Left ventricle myocardium inferior (tissue), 1 donor: ENCODE results near the gene NINJ2. TPM values are rescaled to one million over a fixed set of nuclear protein-coding genes. Genes with fewer than 3 reads are reported as not detected.
A peak's percentile ranks its signal among the peaks of the same experiment; 100 is the strongest.

ENCODE experiments used
- DNase-seq: peaks from one replicate; pipeline ENCODE4 v3.0.0-alpha.2; 2020
- H3K27ac ChIP-seq: fragments of 200-600 bp; replicated peaks from 2 replicates; pipeline ENCODE4 v1.8.0; 2021
- H3K27me3 ChIP-seq: fragments of 200-600 bp; 2 replicates; pipeline ENCODE4 v1.8.0; 2021; ENCODE audit warnings: low read depth
- H3K36me3 ChIP-seq: fragments of 200-600 bp; 2 replicates; pipeline ENCODE4 v1.8.0; 2021
- H3K4me1 ChIP-seq: fragments of 200-600 bp; 2 replicates; pipeline ENCODE4 v1.8.0; 2021
- H3K4me3 ChIP-seq: fragments of 200-600 bp; 2 replicates; pipeline ENCODE4 v1.8.0; 2021; ENCODE audit warnings: mild to moderate bottlenecking, moderate library complexity
- H3K9me3 ChIP-seq: fragments of 200-600 bp; replicated peaks from 2 replicates; pipeline ENCODE4 v1.8.0; 2021
- intact Hi-C: fragments of 100-400 bp; cut with micrococcal nuclease; formaldehyde crosslinking; loops from one replicate; pipeline ENCODE4 v1.11.0; 2022
- total RNA-seq: library from RNA; stranded (reverse); fragmentation: NEBNext Ultra II Directional; extraction: Animal tissue kit (Norgen Biotek cat#: 25700); gene quantifications from one replicate; pipeline ENCODE4 v1.2.1, GENCODE V29; 2021
- TF ChIP-seq, protein P1 (sequence below): fragments of 200-600 bp; IDR thresholded peaks from 2 replicates; pipeline ENCODE4 v1.8.0; 2021; ENCODE audit warnings: antibody characterized with exemption, mild to moderate bottlenecking, borderline replicate concordance
- donor health status: DM: no; HTN: yes; CAD: no; lungs with severe emphysema.

The NINJ2 gene
- total RNA-seq, 1 donor from 2014 or later = 4.6 TPM

DNA sequence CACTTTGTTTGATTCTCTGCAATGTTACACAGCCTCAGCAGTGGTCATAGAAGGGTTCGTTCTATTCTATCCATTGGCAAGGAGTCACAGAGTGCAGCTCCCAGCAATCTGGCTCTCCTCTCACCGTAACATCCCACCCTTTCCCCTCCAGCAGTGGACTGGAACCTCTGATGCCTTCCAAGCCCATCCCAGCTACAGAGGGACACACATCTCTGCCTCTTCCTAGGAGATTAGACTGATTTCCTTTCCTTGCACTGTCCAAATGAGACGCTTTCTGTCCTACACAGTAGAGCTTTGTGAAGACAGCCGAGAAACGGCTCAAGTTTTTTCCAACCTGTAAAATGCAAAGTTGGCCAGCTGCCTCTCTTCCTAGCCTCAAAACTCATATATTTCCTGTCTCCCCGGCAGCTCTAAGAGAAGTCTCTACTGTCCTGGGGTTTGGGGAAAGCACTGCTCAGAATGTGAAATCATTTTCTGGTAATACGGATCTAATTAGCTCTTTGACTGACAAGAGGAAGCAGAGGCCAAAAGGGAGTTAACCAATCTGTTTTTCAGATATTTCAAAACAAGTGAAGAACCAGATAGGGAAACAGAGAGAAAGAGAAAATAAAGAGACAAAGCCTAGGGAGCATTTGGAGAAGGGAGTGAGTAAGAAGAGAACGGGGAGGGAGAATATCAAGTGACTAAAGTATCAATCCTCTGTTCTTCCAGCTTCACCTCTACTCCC lies 516 bp downstream of the NINJ2 start:
- intact Hi-C loops = no loop called here
- no peaks in the 10 kb centered on the region for H3K9me3 ChIP-seq
- H3K27ac ChIP-seq = peak overlapping the region; percentile 84
- H3K4me1 ChIP-seq = peaks cover 39% of the 10 kb centered on the region
- no peaks in the 10 kb centered on the region for H3K36me3 ChIP-seq
- no peaks in the 10 kb centered on the region for H3K27me3 ChIP-seq
- H3K4me3 ChIP-seq = peak overlapping the region; percentile 54
- DNase-seq = no peak
- TF ChIP-seq, protein P1, sequence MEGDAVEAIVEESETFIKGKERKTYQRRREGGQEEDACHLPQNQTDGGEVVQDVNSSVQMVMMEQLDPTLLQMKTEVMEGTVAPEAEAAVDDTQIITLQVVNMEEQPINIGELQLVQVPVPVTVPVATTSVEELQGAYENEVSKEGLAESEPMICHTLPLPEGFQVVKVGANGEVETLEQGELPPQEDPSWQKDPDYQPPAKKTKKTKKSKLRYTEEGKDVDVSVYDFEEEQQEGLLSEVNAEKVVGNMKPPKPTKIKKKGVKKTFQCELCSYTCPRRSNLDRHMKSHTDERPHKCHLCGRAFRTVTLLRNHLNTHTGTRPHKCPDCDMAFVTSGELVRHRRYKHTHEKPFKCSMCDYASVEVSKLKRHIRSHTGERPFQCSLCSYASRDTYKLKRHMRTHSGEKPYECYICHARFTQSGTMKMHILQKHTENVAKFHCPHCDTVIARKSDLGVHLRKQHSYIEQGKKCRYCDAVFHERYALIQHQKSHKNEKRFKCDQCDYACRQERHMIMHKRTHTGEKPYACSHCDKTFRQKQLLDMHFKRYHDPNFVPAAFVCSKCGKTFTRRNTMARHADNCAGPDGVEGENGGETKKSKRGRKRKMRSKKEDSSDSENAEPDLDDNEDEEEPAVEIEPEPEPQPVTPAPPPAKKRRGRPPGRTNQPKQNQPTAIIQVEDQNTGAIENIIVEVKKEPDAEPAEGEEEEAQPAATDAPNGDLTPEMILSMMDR = no peak

DNA sequence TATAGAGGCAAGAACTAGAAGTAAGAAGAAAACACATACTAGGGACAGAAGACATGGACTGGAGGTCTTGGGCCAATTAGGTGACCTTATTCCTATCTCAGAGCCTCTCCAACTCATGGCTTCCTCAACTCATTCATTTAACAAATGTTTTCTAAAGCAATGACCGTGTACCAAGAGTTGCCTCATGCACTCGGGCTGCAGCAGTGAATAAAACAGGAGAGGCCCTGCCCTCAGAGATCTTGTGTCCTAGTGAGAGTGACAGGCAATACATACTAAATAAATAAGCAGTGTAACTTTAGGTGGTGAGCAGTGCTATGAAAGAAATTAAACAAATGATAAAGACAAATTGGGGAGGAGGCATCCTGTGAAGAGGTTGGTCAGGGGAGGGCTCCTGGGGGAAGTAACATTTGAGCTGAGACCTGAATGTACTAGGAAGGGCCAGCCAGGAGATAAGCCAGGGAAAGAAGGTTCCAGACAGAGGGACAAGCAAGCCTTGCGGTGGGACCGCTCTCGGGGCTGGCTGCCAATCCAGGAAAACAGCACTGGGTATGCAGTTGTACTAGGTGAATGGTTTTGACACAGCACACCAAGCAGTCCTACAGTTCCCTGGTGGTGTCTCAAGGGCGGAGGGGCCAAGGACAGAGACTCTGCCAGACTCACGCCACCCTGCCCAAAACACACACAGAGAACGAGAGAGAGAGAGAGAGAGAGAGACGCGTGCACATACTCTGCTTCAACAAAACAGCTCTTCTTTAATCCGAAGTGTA lies 1.3 kb downstream of the NINJ2 start:
- Histone ChIP-seq H3K4me3 (peak overlapping the region; percentile 54), H3K9me3 (no peaks in the 10 kb centered on the region), H3K4me1 (peaks cover 35% of the 10 kb centered on the region), H3K36me3 (no peaks in the 10 kb centered on the region), H3K27ac (peak overlapping the region; percentile 84), H3K27me3 (no peaks in the 10 kb centered on the region)
- TF ChIP-seq, protein P1 = no peak
- DNase-seq = peak; percentile 46
- intact Hi-C loops = no loop called here

DNA sequence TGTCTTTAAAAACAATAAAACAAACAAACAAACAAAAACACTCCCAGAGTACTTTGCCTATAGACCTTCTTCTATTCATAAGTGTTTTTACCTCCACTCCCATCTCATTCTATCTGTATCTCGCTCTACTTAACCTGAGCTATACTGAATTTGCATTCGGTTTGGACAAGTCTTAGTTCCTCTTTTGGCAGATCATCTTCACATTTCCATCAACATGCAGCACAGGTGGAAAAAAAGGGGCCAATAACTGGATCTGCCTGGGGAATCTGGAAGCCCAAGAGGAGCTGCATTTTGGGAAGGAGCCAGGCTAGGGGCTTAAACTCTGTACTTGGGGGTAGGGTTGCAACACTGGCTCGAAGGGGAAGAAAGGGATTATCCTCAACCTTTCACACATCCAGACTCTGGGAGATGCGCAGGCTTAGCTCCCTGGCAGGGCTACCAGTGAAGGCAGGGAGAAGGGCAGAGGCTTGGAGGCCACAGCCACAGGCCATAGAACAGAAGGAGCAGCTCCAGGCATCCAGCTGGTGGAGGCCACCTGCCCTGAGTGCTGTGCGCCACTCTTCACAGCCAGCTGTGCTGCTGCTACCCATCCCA lies 4.1 kb downstream of the NINJ2 start:
- no peak overlapping the region for H3K27ac ChIP-seq
- no peaks in the 10 kb centered on the region for H3K36me3 ChIP-seq
- TF ChIP-seq, protein P1 = no peak
- H3K4me3 ChIP-seq = no peak overlapping the region
- no peaks in the 10 kb centered on the region for H3K9me3 ChIP-seq
- H3K4me1 ChIP-seq = peaks cover 33% of the 10 kb centered on the region
- intact Hi-C loops = no loop called here
- H3K27me3 ChIP-seq = no peaks in the 10 kb centered on the region
- no peak for DNase-seq

DNA sequence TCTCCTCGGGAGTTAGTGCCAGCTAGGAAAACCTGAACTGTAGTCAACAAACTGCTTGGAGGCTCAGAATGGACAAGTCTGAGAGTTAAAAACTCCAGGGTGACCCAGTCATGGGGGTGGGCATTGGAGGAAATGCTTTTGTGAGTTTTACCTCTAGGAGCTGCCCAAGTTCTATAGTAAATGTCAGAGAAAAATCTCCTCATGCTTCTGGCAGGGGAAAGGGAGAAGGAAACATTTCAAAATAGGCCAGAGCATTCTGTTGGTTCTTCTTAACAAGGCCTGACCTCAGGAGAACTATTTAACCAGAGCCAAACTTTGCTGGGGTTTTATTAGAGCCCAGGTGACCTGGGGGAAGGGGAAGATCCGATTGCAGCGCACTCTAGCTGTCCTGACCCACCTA lies 12.3 kb downstream of the NINJ2 start:
- H3K27ac ChIP-seq = peak overlapping the region; percentile 28
- intact Hi-C loops = no loop called here
- H3K27me3 ChIP-seq = no peaks in the 10 kb centered on the region
- H3K4me3 ChIP-seq = no peak overlapping the region
- H3K9me3 ChIP-seq = no peaks in the 10 kb centered on the region
- TF ChIP-seq, protein P1 = no peak
- peaks cover 21% of the 10 kb centered on the region for H3K4me1 ChIP-seq
- no peak for DNase-seq
- H3K36me3 ChIP-seq = no peaks in the 10 kb centered on the region

GRCh38 chr12:647385-648085 lies 15.7 kb downstream of the NINJ2 start:
- H3K4me1 ChIP-seq = peaks cover 52% of the 10 kb centered on the region
- DNase-seq = no peak
- no peak overlapping the region for H3K4me3 ChIP-seq
- peak overlapping the region; percentile 100 for H3K27ac ChIP-seq
- intact Hi-C loops = loop anchor here (10.0 kb wide), 1 partner anchor 107 kb away; the partner anchor contains the start of gene WNK1
- no peaks in the 10 kb centered on the region for H3K27me3 ChIP-seq
- no peaks in the 10 kb centered on the region for H3K36me3 ChIP-seq
- TF ChIP-seq, protein P1 = no peak
- H3K9me3 ChIP-seq = no peaks in the 10 kb centered on the region
